HG02981 (cell line): ENCODE measurements around the gene GALNS.

Experiments
- ATAC-seq: cut with Tn5 transposase; IDR thresholded peaks from one replicate; pipeline ENCODE4 v1.9.1; 2021; ENCODE audit warnings: mild to moderate bottlenecking, moderate library complexity; ENCODE audit not compliant: unreplicated experiment

The GALNS gene

DNA sequence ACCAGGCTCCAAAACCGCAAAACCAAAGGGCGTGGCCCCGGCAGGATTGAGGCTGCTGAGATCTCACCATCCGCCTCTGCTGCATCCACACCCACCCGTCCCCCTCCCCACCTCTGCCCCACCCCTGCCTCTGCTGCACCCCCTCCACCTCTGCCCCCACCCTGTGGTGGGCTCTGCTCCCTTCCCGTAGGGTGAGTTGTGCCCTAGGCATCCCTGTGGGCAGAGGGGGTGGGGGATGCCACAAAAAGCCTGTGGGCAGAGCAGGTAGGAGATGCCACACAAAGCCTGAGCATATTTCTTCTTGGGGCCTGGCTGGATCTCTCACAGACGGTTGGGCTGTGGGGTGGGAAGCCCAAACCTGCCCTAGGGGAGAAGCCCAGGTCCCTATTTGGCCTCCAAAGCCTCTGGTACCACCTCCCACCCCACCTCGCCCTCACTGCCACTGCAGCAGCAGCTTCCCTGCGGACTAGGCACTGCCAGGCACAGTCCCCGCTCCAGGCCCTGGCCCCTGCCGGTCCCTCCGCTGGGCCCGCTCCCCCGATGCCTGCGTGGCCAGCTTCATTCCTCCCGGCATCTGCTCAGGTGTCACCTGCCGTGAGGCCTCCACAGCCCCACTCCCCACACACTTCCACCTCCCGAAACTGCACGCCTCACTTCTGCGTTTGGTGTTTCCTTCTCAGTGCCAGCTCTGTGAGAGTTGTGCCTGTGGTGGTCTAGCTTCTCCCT is 21.0 kb upstream of the GALNS start:
- no peak for ATAC-seq

DNA sequence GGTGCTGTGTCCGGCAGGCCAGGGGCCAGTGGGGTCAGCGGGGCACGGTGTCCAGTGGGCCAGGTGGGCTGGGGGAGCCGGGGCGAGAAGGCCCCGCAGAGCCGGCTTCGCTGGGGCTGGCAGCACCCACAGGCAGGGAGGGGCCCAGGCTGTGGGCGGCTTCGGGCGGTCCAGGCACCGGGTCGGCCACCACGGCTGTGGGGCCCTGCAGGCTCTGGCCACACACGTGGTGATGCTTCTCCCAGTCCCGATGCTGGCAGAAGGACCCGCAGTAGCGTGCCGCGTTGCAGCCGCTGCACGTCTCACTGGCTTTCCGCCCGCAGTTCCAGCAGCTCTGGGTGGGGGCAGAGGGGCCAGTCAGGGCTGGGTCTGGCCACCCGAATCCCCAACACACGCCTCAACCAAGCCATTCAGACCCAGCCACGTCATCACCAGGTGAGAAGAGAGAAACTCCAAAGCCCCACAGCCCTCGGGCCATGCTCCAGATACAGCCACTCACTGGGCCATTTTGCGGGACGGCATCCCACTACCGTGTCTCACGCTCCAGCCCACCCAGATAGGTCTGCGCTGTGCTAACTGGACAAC is 20.3 kb upstream of the GALNS start:
- ATAC-seq = no peak

- ATAC-seq = no peak
Measured at GRCh38 chr16:88875703-88876234, 19.0 kb upstream of the GALNS start.

DNA sequence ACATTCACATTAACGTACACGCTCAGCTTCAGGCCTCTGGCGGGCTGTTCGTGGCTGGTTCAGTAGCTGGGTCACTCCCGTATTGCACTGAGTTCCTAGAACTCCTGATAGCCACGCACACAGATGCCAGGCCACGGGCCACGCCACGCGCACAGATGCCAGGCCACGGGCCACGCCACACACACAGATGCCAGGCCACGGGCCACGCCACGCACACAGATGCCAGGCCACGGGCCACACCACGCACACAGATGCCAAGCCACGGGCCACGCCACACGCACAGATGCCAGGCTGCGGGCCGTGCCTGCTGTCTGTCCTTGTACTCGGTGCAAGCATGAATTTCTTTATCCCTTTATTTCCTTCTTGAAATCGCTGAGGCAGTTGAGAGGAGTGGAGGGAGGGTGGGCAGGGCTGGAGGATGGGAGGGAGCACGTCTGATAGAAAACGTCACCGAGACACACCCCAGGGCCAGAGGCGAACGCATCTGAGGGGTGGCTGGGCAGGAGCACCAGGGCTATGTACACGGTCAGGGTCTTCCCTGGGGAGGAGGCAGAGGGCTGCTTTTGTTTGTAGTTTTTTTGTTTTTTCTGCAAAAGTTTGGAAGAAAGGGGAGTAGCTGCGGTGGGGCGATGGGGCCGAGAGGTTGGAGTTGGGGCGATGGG is 18.3 kb upstream of the GALNS start:
- ATAC-seq = no peak

DNA sequence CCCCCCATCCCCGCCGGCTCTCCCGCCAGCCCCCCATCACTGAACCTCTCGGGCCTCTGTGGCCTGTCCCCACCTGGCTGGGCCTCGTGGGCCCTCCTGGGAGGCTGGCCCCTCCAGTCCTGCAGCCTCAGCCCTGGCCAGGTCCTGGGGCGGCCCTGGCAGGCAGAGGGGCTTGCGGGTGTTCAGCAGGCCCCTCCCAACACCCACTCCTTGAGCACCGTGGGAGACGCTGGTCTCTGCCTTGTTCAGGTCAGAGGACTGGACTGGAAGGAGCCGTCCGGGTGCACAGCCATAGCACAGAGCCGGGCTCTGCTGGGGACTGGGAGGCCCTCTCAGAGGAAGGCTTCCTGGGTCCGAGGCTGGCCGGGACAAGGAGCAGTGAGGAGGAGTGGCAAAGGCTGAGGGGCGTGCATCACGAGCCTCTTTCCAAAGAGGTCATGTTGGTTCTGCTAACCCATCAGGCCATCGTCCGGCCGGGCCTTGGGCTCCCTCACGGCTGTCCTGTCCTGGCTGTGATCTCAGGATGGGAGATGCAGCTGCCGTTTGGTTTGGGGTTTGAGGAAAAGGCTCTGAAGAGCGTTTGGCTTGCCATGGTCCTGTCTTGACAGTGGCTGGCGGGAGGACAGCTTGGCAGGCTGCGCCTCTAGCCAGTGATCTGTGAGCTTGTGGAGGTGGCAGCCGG is 16.0 kb upstream of the GALNS start:
- ATAC-seq = no peak

GRCh38 chr16:88871730-88872416 is 15.1 kb upstream of the GALNS start:
- ATAC-seq = no peak

DNA sequence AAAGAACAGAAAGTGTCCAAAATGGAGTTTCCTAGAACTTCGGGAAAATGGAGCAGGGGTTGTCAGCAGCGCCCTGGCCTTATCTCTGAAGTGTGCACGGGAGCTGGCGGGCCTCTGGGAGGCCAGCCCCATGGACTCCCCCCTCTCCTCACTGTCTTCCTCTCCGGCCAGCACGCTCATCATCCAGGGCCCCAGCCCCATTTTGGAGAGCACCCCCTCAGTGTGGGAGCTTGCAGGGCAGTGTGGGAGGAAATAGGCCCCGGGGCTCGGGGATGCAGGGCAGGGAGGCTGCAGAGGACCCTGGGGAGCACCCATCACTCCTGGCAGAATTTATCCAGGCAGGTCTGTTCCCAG is 14.6 kb upstream of the GALNS start:
- no peak for ATAC-seq

DNA sequence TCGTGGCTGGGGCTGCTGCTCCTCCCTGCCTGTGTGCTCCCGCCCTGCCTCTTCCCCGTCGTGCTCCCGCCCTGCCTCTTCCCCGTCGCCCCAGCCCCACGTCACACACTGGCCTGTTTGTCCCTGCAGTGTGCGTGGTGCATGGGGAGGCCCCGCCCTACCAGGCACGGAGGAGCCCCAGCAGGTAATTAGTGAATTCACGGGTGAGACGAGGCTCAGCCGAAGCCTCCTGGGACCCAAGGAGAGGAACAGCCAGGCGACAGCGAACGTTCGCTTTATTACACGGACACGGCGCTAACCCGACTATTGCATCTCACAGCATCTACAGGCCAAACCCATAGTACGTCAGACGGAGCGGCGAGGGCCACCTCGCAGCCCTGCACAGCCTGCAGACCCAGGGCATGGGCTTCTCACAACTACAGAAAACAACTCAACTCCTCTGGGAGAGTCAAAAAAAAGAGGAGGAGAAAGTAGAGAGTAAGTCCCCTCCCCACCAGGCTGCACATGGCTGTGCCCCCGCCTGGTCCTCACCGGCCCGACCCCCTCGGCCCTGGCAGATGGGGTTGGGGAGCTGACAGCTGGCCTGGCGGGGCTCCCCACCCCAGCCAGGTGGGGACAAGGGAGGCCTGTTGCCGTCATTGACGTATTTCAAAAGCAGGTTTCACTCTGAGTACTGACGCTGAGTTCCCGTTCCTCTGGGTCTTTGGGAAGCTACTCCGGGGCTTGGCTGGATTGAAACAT is 14.0 kb upstream of the GALNS start:
- no peak for ATAC-seq

GRCh38 chr16:88869673-88869980 is 12.9 kb upstream of the GALNS start:
- no peak for ATAC-seq

DNA sequence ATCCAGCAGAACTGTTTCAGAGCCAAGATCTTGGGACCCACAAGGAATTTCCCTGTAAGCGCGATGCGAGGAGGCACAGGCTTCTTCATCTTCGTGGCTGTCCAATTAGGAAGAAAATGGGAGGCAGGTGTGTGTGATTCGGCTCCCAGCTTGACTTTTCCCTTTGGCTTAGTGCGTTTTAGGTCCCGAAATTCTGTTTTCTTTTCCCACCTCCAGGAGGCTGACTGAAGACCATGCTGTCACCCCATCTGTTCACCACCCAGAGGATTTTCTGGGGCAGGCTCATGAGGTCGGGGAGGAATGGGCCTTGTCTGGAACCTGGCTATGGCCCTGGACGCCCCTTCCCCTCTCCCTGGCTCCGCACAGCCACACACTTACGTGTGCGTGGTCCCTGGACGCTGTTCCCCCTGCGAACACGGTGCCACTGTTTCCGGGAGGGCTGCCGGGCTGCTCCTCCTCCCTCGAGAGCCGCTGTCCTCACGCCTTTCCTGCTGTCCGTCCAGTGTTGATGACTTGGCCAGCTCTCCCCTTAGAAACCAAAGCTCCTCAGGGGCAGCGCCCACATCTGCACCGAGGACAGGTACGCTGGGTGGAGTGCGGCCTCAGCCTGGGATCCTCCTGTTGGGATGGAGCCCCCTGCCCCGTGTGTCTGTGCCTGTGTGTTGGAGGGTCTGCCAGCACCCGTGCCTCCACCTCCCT is 12.4 kb upstream of the GALNS start:
- no peak for ATAC-seq

- no peak for ATAC-seq
Measured at GRCh38 chr16:88867581-88868246, 11.0 kb upstream of the GALNS start.

DNA sequence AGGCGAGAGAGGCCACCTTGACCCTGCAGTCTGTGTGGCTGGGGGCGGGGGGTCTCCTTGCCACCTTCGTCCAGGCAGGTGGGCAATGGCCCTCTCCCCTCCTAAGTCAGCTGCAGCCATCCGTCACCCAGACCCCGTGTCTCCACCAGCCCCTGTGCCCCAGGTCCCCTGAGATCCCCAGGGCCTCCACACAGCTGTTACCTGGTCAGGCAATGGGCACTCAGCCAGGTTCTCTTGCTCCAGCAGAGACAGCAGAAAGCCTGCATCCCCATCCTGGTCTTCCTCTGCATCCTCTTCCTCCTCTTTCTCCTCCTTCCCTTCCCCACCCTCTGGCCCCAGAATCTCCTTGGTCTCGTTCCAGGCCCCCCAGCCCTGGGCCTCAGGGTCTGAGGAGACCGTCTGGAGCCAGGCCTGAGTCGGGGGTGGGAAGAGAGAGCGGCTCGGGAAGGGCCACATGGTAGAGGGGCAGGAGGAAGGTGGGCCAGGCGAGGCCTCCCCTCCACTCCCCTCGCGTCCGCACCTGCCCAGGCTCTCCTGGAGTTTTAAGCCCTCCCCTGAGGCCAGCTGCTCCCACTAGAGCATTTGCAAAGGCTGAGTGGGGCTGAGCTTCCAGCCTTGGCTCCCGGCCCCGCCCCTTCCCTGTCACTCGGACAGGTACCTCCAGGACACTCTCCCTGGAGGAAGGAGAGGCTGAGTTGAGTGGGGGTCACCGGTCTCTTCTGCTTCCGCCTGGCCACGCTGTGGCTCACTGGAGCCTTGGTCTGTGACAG is 9.6 kb upstream of the GALNS start, which contains the start of gene PABPN1L:
PABPN1L (minus strand) TSS at position 510 of the 770 bp plus-strand sequence; CDS start at position 456, 54 bp downstream.
- no peak for ATAC-seq

GRCh38 chr16:88865742-88866141 is 9.0 kb upstream of the GALNS start:
- ATAC-seq = no peak

DNA sequence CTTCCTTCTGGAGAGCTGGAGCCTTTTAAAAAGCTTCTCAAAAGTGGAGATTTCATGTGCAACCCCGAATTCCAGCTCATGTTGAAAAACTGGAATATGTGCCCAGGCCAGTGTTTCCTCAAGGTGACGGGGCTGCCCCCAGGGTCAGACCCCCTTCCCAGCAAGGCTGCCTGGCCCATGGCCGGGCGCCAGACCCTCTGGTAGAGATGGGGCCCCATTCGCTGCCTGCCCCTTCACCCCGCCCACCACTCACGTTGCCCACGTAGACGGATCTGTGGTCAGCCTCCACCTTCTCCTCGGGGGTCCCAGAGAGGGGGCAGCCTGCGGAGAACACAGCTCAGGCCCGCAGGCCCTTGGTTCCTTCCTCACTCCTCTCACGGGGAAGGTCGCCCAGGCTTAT is 8.6 kb upstream of the GALNS start:
- no peak for ATAC-seq

DNA sequence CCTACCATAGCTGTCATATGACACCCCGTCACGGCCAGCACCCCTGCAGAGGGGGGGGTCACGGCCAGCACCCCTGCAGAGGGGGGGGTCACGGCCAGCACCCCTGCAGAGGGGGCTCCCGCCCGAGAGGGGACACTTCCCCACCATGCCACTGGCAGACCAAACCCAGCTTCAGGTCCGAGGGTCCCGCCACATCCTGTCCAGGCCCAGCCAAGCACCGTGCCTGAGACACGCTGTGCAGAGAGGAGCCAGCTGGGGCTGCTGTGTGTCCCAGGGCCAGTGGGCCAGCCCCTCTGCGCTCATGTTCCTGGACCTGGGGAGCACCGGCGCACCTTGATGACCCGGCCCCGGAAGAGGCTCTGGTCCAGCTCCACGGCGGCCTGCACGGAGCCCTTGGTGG is 7.8 kb upstream of the GALNS start:
- ATAC-seq = no peak

DNA sequence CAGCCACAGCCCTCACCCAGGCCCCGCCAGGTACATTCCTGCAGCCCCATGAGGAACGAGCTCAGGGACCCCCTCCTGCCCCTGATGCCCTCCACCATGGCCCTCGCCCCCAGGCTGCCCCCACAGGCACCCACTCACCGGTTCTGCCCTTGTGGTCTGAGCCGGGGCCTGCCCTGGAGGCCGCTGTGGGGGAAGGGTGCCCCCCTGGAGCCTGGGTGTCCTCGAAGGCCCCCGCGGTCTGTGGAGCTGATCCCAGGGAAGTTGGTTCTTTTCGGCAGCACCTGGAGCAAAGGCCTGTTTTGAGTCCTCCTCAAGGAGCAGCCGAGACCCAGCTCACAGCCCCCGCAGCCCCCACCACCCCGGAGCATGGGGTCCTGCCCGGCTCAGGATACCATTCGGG is 7.4 kb upstream of the GALNS start:
- ATAC-seq = no peak

DNA sequence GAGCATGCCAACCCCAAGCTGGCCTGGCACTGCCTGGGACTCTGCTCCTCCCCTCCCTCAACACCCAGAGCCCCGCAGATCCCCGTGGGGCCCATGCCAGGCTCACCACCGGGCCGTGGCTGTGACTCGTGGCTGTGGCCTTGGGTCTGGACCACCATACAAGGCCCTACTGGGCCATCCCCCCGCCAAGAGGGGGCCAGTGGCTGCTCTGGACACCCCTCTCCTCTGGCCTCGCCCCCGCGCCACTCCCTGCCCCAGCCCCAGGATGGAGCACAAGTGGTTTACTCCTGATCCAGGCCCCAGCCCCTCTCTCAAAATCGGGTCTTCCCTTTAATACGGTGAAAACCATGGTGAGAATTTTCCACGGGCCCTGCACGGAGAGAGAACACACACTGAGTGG is 6.7 kb upstream of the GALNS start:
- no peak for ATAC-seq

DNA sequence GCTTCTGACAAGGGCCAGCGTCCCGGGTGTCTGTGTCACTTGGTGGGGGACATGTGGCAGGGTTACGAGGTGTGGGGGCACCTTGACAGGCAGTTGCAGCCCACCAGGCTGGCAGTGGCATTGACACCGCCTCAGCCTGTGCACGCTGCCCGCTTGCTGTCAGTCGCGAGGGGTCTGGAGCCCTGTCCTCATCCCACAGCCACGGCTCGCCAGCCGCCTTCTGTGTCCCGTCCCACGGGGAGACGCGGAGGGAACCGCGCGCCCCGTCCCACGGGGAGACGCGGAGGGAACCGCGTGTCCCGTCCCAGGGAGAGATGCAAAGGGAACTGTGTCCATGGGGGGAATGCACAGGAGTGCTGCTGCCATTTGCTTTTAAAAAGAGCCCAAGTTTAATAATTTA is 6.2 kb upstream of the GALNS start:
- no peak for ATAC-seq

DNA sequence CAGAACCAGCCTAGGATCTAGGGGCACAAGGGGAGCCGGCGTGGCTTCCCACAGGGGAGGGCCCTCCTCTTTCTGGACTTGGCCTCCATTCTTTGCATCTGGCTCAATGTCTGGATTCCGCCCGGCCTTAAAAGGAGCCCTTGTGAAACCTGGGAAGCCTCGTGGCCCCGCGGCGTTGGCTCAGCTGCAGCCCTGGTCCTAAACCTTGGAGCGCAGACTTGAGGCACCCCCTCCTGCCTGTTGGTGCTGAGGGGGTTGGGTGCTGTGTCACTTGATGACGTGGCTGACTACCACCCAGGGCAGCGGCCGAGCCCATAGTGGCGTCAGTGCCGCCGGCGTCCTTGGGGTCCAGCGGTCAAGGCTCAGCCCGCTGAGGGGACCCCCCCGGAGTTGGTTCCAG is 4.6 kb upstream of the GALNS start:
- ATAC-seq = no peak
